ENCODE data around the gene ZNF222.

The ZNF222 gene
- 1.3 to 7.1 (median 4.9) reads per million in 9 experiments for total RNA-seq

- Mint-ChIP-seq H3K4me3 (peak within 1 kb of the TSS; percentile 96 to 99), H3K9me3 (peaks cover 15 to 26% of the 10 kb centered on the region in 2 donors), H3K27ac (peak within 1 kb of the TSS; percentile 95 to 97), H3K4me1 (ENCODE audit: low read depth in 2 of 2) (peaks cover 19 to 21% of the 10 kb centered on the region in 2 donors), H3K27me3 (peaks cover 10 to 11% of the 10 kb centered on the region in 2 donors), H3K36me3 (ENCODE audit: insufficient read depth) (peaks cover 13% of the 10 kb centered on the region)
- ATAC-seq (replicated peaks) (peak; percentile 100), DNase-seq (peak; percentile 56 to 70 (median 61))
Observed at GRCh38 chr19:44025217-44025936, at the start of gene ZNF222. TSS of gene ZNF222 (plus strand) at chr19:44025379. CDS start at chr19:44025437, 58 bp downstream.

GRCh38 chr19:43976732-43977131, 48.4 kb upstream of the ZNF222 start:
- Mint-ChIP-seq H3K27ac (no peak overlapping the region), H3K9me3 (peaks cover 6 to 7% of the 10 kb centered on the region in 2 donors), H3K36me3 (ENCODE audit: insufficient read depth) (no peaks in the 10 kb centered on the region), H3K4me1 (ENCODE audit: low read depth in 2 of 2) (no peaks in the 10 kb centered on the region), H3K27me3 (no peaks in the 10 kb centered on the region), H3K4me3 (no peak overlapping the region)
- ATAC-seq (replicated peaks) (no peak), DNase-seq (no peak)

GRCh38 chr19:43983544-43983911, 41.7 kb upstream of the ZNF222 start:
- DNase-seq (no peak), ATAC-seq (replicated peaks) (no peak)
- Mint-ChIP-seq H3K27me3 (no peaks in the 10 kb centered on the region), H3K4me3 (peak overlapping the region; percentile 89 to 91), H3K4me1 (ENCODE audit: low read depth in 2 of 2) (peaks cover 9 to 12% of the 10 kb centered on the region in 2 donors), H3K9me3 (peaks cover 0 to 3% of the 10 kb centered on the region in 2 donors), H3K27ac (peak overlapping the region; percentile 90 to 94), H3K36me3 (ENCODE audit: insufficient read depth) (peaks cover 7% of the 10 kb centered on the region)

- Mint-ChIP-seq H3K36me3 (ENCODE audit: insufficient read depth) (peaks cover 7% of the 10 kb centered on the region), H3K4me3 (peak within 1 kb of the TSS; percentile 89 to 91), H3K9me3 (peaks cover 0 to 8% of the 10 kb centered on the region in 2 donors), H3K27ac (peak within 1 kb of the TSS; percentile 90 to 94), H3K27me3 (no peaks in the 10 kb centered on the region), H3K4me1 (ENCODE audit: low read depth in 2 of 2) (peaks cover 9 to 12% of the 10 kb centered on the region in 2 donors)
- ATAC-seq (replicated peaks) (peak; percentile 95), DNase-seq (peak; percentile 52 to 65 (median 54))
Observed at GRCh38 chr19:43983912-43984686, 41.1 kb upstream of the ZNF222 start, which contains the start of gene ZNF155. TSS of gene ZNF155 (plus strand) at chr19:43984188. CDS start at chr19:43988544, 4,356 bp downstream.

GRCh38 chr19:43984687-43985000, 40.5 kb upstream of the ZNF222 start:
- Mint-ChIP-seq H3K4me3 (peak overlapping the region; percentile 89 to 91), H3K36me3 (ENCODE audit: insufficient read depth) (peaks cover 9% of the 10 kb centered on the region), H3K9me3 (peaks cover 0 to 14% of the 10 kb centered on the region in 2 donors), H3K27me3 (no peaks in the 10 kb centered on the region), H3K4me1 (ENCODE audit: low read depth in 2 of 2) (peaks cover 9 to 12% of the 10 kb centered on the region in 2 donors), H3K27ac (peak overlapping the region; percentile 90 to 94)
- no peak for DNase-seq
- ATAC-seq (replicated peaks) = no peak

- Mint-ChIP-seq H3K4me1 (ENCODE audit: low read depth in 2 of 2) (peaks cover 8% of the 10 kb centered on the region in 2 donors), H3K27me3 (no peaks in the 10 kb centered on the region), H3K27ac (no peak overlapping the region), H3K4me3 (no peak overlapping the region), H3K9me3 (peaks cover 12 to 15% of the 10 kb centered on the region in 2 donors), H3K36me3 (ENCODE audit: insufficient read depth) (peaks cover 39% of the 10 kb centered on the region)
- DNase-seq = no peak
- no peak for ATAC-seq (replicated peaks)
Observed at GRCh38 chr19:43997631-43998290, 27.4 kb upstream of the ZNF222 start.

GRCh38 chr19:44002212-44002565, 23.0 kb upstream of the ZNF222 start:
- Mint-ChIP-seq H3K4me3 (peak overlapping the region; percentile 98 to 99), H3K4me1 (ENCODE audit: low read depth in 2 of 2) (peaks cover 14 to 21% of the 10 kb centered on the region in 2 donors), H3K27me3 (no peaks in the 10 kb centered on the region), H3K27ac (peak overlapping the region; percentile 96 to 98), H3K36me3 (ENCODE audit: insufficient read depth) (peaks cover 13% of the 10 kb centered on the region), H3K9me3 (peaks cover 5 to 7% of the 10 kb centered on the region in 2 donors)
- no peak for ATAC-seq (replicated peaks)
- DNase-seq = no peak

- ATAC-seq (replicated peaks) (peak; percentile 99), DNase-seq (peak; percentile 70 to 76 (median 76))
- H3K27ac Mint-ChIP-seq = peak within 1 kb of the TSS; percentile 96 to 98
- H3K4me3 Mint-ChIP-seq = peak within 1 kb of the TSS; percentile 98 to 99
- H3K9me3 Mint-ChIP-seq = peaks cover 11 to 13% of the 10 kb centered on the region in 2 donors
- peaks cover 14 to 21% of the 10 kb centered on the region in 2 donors for H3K4me1 Mint-ChIP-seq (ENCODE audit: low read depth in 2 of 2)
- H3K36me3 Mint-ChIP-seq (ENCODE audit: insufficient read depth) = peaks cover 16% of the 10 kb centered on the region
- H3K27me3 Mint-ChIP-seq = no peaks in the 10 kb centered on the region
Observed at GRCh38 chr19:44002566-44003460, 22.4 kb upstream of the ZNF222 start, which contains the start of gene ZNF230. TSS of gene ZNF230 (plus strand) at chr19:44002957. CDS start at chr19:44007079, 4,122 bp downstream.

- peaks cover 14 to 21% of the 10 kb centered on the region in 2 donors for H3K4me1 Mint-ChIP-seq (ENCODE audit: low read depth in 2 of 2)
Observed at GRCh38 chr19:44003461-44004009, 21.6 kb upstream of the ZNF222 start.

GRCh38 chr19:44005973-44006372, 19.2 kb upstream of the ZNF222 start:
- Mint-ChIP-seq H3K4me1 (ENCODE audit: low read depth in 2 of 2) (peaks cover 14 to 21% of the 10 kb centered on the region in 2 donors), H3K9me3 (peaks cover 21 to 28% of the 10 kb centered on the region in 2 donors), H3K27me3 (no peaks in the 10 kb centered on the region), H3K27ac (no peak overlapping the region), H3K36me3 (ENCODE audit: insufficient read depth) (peaks cover 46% of the 10 kb centered on the region), H3K4me3 (no peak overlapping the region)
- DNase-seq (no peak), ATAC-seq (replicated peaks) (no peak)

More at GRCh38 chr19:44003461-44004009, 21.6 kb upstream of the ZNF222 start:
- ATAC-seq (replicated peaks) (peak; percentile 22), DNase-seq (peak in 1 of 3 experiments; percentile 7)
- no peaks in the 10 kb centered on the region for H3K27me3 Mint-ChIP-seq
- peak overlapping the region; percentile 98 to 99 for H3K4me3 Mint-ChIP-seq
- H3K27ac Mint-ChIP-seq = peak overlapping the region; percentile 96 to 98
- peaks cover 12 to 13% of the 10 kb centered on the region in 2 donors for H3K9me3 Mint-ChIP-seq
- H3K36me3 Mint-ChIP-seq (ENCODE audit: insufficient read depth) = peaks cover 23% of the 10 kb centered on the region

GRCh38 chr19:44007473-44007872, 17.7 kb upstream of the ZNF222 start:
- peaks cover 10 to 13% of the 10 kb centered on the region in 2 donors for H3K4me1 Mint-ChIP-seq (ENCODE audit: low read depth in 2 of 2)
- peaks cover 46% of the 10 kb centered on the region for H3K36me3 Mint-ChIP-seq (ENCODE audit: insufficient read depth)
- H3K27me3 Mint-ChIP-seq = no peaks in the 10 kb centered on the region
- peaks cover 23 to 38% of the 10 kb centered on the region in 2 donors for H3K9me3 Mint-ChIP-seq
- DNase-seq = no peak
- no peak overlapping the region for H3K4me3 Mint-ChIP-seq
- H3K27ac Mint-ChIP-seq = no peak overlapping the region
- no peak for ATAC-seq (replicated peaks)

GRCh38 chr19:44010468-44010867, 14.7 kb upstream of the ZNF222 start:
- Mint-ChIP-seq H3K4me3 (no peak overlapping the region), H3K4me1 (ENCODE audit: low read depth in 2 of 2) (peaks cover 0 to 5% of the 10 kb centered on the region in 2 donors)
- DNase-seq = no peak

More at GRCh38 chr19:44010468-44010867, 14.7 kb upstream of the ZNF222 start:
- Mint-ChIP-seq H3K9me3 (peaks cover 23 to 46% of the 10 kb centered on the region in 2 donors), H3K27ac (no peak overlapping the region), H3K27me3 (no peaks in the 10 kb centered on the region), H3K36me3 (ENCODE audit: insufficient read depth) (peaks cover 39% of the 10 kb centered on the region)
- no peak for ATAC-seq (replicated peaks)
